NCI-H1417 (cell line): ENCODE results near the gene CAPZA1.
"Not testable (repeated sequence)": the region's sequence is repeated elsewhere in the genome, so short reads cannot be mapped to it uniquely, and the experiment has no call there.

Experiments used
- DNase-seq, 3 experiments: peaks; one replicate each; lab custom pipeline; 2025; lab: John Stamatoyannopoulos, UW

Gene CAPZA1

GRCh38 chr1:112619518-112620376, at the start of gene CAPZA1:
Gene CAPZA1, plus strand, starts transcription at chr1:112619832. Its CDS starts 13 bp downstream, at chr1:112619845.
- peak; percentile 87 to 90 (median 89) for DNase-seq

- no peak for DNase-seq
These were observed 44.4 kb upstream of the CAPZA1 start for GRCh38 chr1:112575154-112575804.

GRCh38 chr1:112576240-112576639, 43.4 kb upstream of the CAPZA1 start:
- no peak for DNase-seq

GRCh38 chr1:112579801-112580510, 39.7 kb upstream of the CAPZA1 start:
- no peak for DNase-seq

GRCh38 chr1:112581586-112582192, 37.9 kb upstream of the CAPZA1 start:
- DNase-seq = no peak

GRCh38 chr1:112583366-112583765, 36.3 kb upstream of the CAPZA1 start:
- DNase-seq = no peak

- no peak for DNase-seq
These were observed 29.9 kb upstream of the CAPZA1 start for GRCh38 chr1:112589766-112590165.

GRCh38 chr1:112594208-112594876, 25.3 kb upstream of the CAPZA1 start:
- no peak for DNase-seq

- DNase-seq = no peak
These were observed 20.2 kb upstream of the CAPZA1 start for GRCh38 chr1:112599477-112599876.

- no peak for DNase-seq
These were observed 16.6 kb upstream of the CAPZA1 start for GRCh38 chr1:112603012-112603411.

GRCh38 chr1:112603541-112603940, 16.1 kb upstream of the CAPZA1 start:
- DNase-seq = no peak

- DNase-seq = no peak
These were observed 13.9 kb upstream of the CAPZA1 start for GRCh38 chr1:112605633-112606327.

GRCh38 chr1:112614460-112615065, 5.1 kb upstream of the CAPZA1 start:
- DNase-seq = peak in 1 of 3 experiments; percentile 18

- DNase-seq = peak in 2 of 3 experiments; percentile 21 to 55
These were observed 1.4 kb upstream of the CAPZA1 start for GRCh38 chr1:112618114-112618720.

GRCh38 chr1:112618721-112619517, 713 bp upstream of the CAPZA1 start, which contains the start of gene ST7L:
Gene ST7L, minus strand, starts transcription at chr1:112619141. Its CDS starts 28 bp downstream, at chr1:112619113.
- DNase-seq = peak; percentile 69 to 82 (median 75)

GRCh38 chr1:112620377-112620695, 704 bp downstream of the CAPZA1 start:
- no peak for DNase-seq

- not testable (repeated sequence) for DNase-seq
These were observed 4.9 kb downstream of the CAPZA1 start for GRCh38 chr1:112624493-112624892.

GRCh38 chr1:112625696-112626095, 6.1 kb downstream of the CAPZA1 start:
- no peak for DNase-seq

- DNase-seq = no peak
These were observed 6.6 kb downstream of the CAPZA1 start for GRCh38 chr1:112626193-112626592.
